ENCODE results near the gene MACROD1.

The MACROD1 gene

DNA sequence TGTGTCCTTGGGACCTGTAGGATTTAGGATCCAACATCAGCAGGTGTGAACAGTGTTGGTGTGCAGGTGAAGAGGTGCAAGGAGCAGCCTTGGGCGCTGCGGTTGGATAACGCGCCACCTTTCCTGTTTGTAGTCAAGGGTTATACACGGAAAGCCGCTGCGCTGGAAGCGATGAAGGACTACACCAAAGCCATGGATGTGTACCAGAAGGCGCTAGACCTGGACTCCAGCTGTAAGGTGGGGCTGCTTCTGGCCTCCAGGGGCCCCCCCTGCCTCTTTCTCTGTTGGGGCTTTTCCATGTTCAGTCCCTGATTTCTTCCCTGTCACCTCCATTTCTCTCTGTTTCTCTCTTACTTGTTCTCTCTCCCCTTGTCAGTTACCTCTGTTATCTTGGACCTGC, 37.1 kb upstream of the MACROD1 start:
- no peak overlapping the region for H3K4me3 ChIP-seq (ENCODE audit: control insufficient read depth, low read depth, low read length)
- TF ChIP-seq, protein P1, sequence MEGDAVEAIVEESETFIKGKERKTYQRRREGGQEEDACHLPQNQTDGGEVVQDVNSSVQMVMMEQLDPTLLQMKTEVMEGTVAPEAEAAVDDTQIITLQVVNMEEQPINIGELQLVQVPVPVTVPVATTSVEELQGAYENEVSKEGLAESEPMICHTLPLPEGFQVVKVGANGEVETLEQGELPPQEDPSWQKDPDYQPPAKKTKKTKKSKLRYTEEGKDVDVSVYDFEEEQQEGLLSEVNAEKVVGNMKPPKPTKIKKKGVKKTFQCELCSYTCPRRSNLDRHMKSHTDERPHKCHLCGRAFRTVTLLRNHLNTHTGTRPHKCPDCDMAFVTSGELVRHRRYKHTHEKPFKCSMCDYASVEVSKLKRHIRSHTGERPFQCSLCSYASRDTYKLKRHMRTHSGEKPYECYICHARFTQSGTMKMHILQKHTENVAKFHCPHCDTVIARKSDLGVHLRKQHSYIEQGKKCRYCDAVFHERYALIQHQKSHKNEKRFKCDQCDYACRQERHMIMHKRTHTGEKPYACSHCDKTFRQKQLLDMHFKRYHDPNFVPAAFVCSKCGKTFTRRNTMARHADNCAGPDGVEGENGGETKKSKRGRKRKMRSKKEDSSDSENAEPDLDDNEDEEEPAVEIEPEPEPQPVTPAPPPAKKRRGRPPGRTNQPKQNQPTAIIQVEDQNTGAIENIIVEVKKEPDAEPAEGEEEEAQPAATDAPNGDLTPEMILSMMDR (conservative IDR thresholded peaks at IDR 0.05; ENCODE audit: control insufficient read depth, insufficient read depth, low read depth, low read length), result no peak
- DNase-seq (ENCODE audit: low read depth), result no peak

DNA sequence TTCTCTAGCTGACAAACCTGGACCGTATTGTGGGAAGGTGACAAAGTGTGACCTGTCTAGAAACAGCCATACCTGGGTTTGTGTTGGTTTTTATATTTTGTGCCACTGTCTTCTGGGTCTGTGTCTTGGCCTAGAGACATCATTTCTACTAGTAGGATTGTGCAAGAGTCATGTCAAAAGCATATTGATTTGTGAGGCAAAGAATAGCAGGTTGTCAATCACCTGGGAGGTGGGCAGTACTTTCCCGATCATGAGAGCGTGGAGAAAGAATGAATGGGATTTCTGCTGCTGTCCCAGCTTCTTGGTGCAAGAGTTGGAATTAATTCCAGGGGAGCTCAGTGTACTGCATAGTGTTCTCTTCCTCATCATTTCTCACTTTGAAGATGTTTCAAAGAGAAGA, 35.6 kb upstream of the MACROD1 start:
- H3K4me3 ChIP-seq (ENCODE audit: control insufficient read depth, low read depth, low read length), result no peak overlapping the region
- TF ChIP-seq, protein P1 (conservative IDR thresholded peaks at IDR 0.05; ENCODE audit: control insufficient read depth, insufficient read depth, low read depth, low read length), result no peak
- DNase-seq (ENCODE audit: low read depth), result no peak

DNA sequence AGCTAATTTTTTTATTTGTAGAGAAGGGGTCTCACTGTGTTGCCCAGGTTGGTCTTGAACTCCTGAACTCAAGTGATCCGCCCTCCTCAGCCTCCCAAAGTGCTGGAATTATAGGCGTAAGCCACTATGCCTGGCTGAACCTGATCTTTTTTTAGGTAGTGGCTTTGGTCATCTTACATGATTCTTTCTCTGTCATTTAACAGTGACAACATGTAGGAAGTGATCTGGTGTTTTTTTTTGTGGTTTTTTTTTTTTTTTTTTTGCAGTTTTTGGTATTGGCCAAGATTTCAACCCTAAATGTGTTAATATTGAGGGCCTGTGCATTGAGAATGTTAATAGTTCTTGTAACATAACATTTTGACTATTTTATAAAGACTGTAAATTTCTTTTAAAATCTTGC, 32.6 kb upstream of the MACROD1 start:
- no peak overlapping the region for H3K4me3 ChIP-seq (ENCODE audit: control insufficient read depth, low read depth, low read length)
- no peak for DNase-seq (ENCODE audit: low read depth)
- TF ChIP-seq, protein P1 (conservative IDR thresholded peaks at IDR 0.05; ENCODE audit: control insufficient read depth, insufficient read depth, low read depth, low read length), result no peak

DNA sequence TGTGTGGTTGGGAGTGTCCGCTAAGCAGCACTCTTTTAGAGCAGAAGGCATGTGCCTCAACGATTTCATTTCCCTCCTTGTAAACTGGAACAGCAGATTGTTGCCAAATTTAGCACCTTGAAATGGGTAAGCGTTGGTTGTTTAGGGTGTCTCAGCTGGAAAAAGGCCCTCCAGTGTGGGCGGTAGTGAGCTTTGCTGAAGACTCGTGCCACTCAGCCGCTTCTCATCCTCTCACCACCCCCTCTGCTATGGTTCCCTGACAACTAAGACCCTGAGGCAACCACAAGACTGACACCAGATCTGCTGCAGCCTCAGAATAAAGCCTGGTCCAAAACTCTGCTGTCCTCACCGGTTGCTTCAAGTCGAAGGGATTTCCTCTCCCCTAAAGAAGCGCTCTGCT, 30.7 kb upstream of the MACROD1 start:
- DNase-seq (ENCODE audit: low read depth), result no peak
- no peak overlapping the region for H3K4me3 ChIP-seq (ENCODE audit: control insufficient read depth, low read depth, low read length)
- TF ChIP-seq, protein P1 (conservative IDR thresholded peaks at IDR 0.05; ENCODE audit: control insufficient read depth, insufficient read depth, low read depth, low read length), result no peak

DNA sequence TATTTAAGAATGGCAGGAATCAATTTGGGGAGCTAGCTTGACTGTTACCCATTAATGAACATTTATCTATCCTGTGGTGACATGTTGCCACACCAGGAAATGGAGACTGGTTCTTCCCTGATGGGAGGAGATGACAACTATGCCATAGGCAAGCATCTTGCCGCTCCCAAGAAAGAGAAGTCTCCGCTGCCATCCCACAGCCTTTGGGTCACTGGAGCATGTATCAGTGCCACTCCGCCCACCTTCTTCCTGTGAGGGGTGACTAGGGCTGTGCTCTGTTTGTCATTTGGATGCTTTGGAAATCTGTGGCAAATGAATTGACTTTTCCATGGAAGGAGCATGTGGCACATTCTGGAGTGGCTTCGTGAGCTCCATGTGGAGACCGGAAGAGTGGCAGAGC, 26.5 kb upstream of the MACROD1 start:
- H3K4me3 ChIP-seq (ENCODE audit: control insufficient read depth, low read depth, low read length), result no peak overlapping the region
- no peak for DNase-seq (ENCODE audit: low read depth)
- TF ChIP-seq, protein P1 (conservative IDR thresholded peaks at IDR 0.05; ENCODE audit: control insufficient read depth, insufficient read depth, low read depth, low read length), result no peak

- no peak for DNase-seq (ENCODE audit: low read depth)
- TF ChIP-seq, protein P1 (conservative IDR thresholded peaks at IDR 0.05; ENCODE audit: control insufficient read depth, insufficient read depth, low read depth, low read length), result no peak
- H3K4me3 ChIP-seq (ENCODE audit: control insufficient read depth, low read depth, low read length), result no peak overlapping the region
Observed at GRCh38 chr11:64186492-64187165, 20.7 kb upstream of the MACROD1 start.

Measured in fibroblast of mammary gland (primary cell).